HT-29 (cell line): ENCODE results near the gene STYXL1. TPM values are rescaled to one million over a fixed set of nuclear protein-coding genes. Genes with fewer than 3 reads are reported as not detected.

Experiments used
- DNase-seq: peaks from one replicate; pipeline ENCODE4 v3.0.0-alpha.2; 2015; ENCODE audit warnings: low spot score
- total RNA-seq: library from RNA; depleted of rRNA; stranded (reverse); fragments of >200 nt; shearing (Covaris generic); gene quantifications from 2 replicates; pipeline ENCODE4 v1.2.3, GENCODE V29; 2014

Gene STYXL1
- total RNA-seq, 1 experiment from 2014 or later, result 38.3 TPM

- DNase-seq, result peak; percentile 58
Observed at GRCh38 chr7:75993689-75994387, 54.0 kb downstream of the STYXL1 start.

- no peak for DNase-seq
Observed at GRCh38 chr7:75992083-75992755, 55.6 kb downstream of the STYXL1 start.

GRCh38 chr7:75991531-75992082 is 56.2 kb downstream of the STYXL1 start:
- DNase-seq, result no peak

GRCh38 chr7:75989500-75990388 is 58.1 kb downstream of the STYXL1 start:
- DNase-seq, result no peak

GRCh38 chr7:75988568-75989499 is 59.0 kb downstream of the STYXL1 start:
- DNase-seq, result no peak

GRCh38 chr7:75987805-75988567 is 59.8 kb downstream of the STYXL1 start:
- no peak for DNase-seq

GRCh38 chr7:75987026-75987804 is 60.6 kb downstream of the STYXL1 start:
- no peak for DNase-seq

- DNase-seq, result no peak
Observed at GRCh38 chr7:75986147-75986781, 61.5 kb downstream of the STYXL1 start.

GRCh38 chr7:75985518-75986146 is 62.2 kb downstream of the STYXL1 start:
- DNase-seq, result no peak

- no peak for DNase-seq
Observed at GRCh38 chr7:75985009-75985517, 62.7 kb downstream of the STYXL1 start.

- DNase-seq, result no peak
Observed at GRCh38 chr7:75984130-75985008, 63.4 kb downstream of the STYXL1 start.

GRCh38 chr7:75983471-75984129 is 64.2 kb downstream of the STYXL1 start:
- DNase-seq, result peak; percentile 10

GRCh38 chr7:75982306-75983064 is 65.3 kb downstream of the STYXL1 start:
- DNase-seq, result no peak

- DNase-seq, result no peak
Observed at GRCh38 chr7:75981453-75982305, 66.1 kb downstream of the STYXL1 start.

- no peak for DNase-seq
Observed at GRCh38 chr7:75981203-75981452, 66.7 kb downstream of the STYXL1 start.
